Liver (tissue), 9 donors: ENCODE results near the gene BEST1. TPM values are rescaled to one million over a fixed set of nuclear protein-coding genes. Genes with fewer than 3 reads are reported as not detected.
A peak's percentile ranks its signal among the peaks of the same experiment; 100 is the strongest.

ENCODE experiments used
- DNase-seq: peaks from one replicate; pipeline ENCODE4 v3.0.0-alpha.2; 2017; ENCODE audit warnings: low spot score
- H3K27ac ChIP-seq, 2 donors: one replicate each; pipeline ENCODE4 v1.7.0; 2013; ENCODE audit warnings: inconsistent platforms in 2 of 2, low read length in 2 of 2, control low read depth in 1 of 2, low read depth in 1 of 2, mild to moderate bottlenecking in 1 of 2
- H3K27me3 ChIP-seq, 4 donors: one replicate each; pipeline versions ENCODE4 v1.6.1 to v1.7.0; 2013; ENCODE audit warnings: low read length in 3 of 4, inconsistent platforms in 1 of 4, mild to moderate bottlenecking in 1 of 4, moderate library complexity in 1 of 4; ENCODE audit not compliant: control insufficient read depth in 4 of 4, insufficient read depth in 4 of 4
- H3K36me3 ChIP-seq, 4 donors: one replicate each; pipeline versions ENCODE4 v1.6.1 to v1.7.0; 2013; ENCODE audit warnings: low read length in 3 of 4, mild to moderate bottlenecking in 3 of 4, low read depth in 1 of 4, moderate library complexity in 1 of 4; ENCODE audit not compliant: control insufficient read depth in 4 of 4, insufficient read depth in 3 of 4
- H3K4me1 ChIP-seq, 4 donors: one replicate each; pipeline versions ENCODE4 v1.6.1 to v1.7.0; 2013; ENCODE audit warnings: low read length in 3 of 4, mild to moderate bottlenecking in 3 of 4, moderate library complexity in 1 of 4; ENCODE audit not compliant: control insufficient read depth in 4 of 4, insufficient read depth in 4 of 4
- H3K4me3 ChIP-seq, 3 donors: one replicate each; pipeline versions ENCODE4 v1.6.1 to v1.7.0; 2013; ENCODE audit warnings: low read length in 3 of 3, control low read depth in 1 of 3, low read depth in 1 of 3, mild to moderate bottlenecking in 1 of 3
- H3K9ac ChIP-seq, 2 donors: one replicate each; pipeline ENCODE4 v1.7.0; 2013; ENCODE audit warnings: low read length in 2 of 2, mild to moderate bottlenecking in 2 of 2, moderate library complexity in 2 of 2, control low read depth in 1 of 2, low read depth in 1 of 2
- H3K9me3 ChIP-seq, 4 donors: one replicate each; pipeline versions ENCODE4 v1.6.1 to v1.7.0; 2013; ENCODE audit warnings: low read length in 3 of 4; ENCODE audit not compliant: control insufficient read depth in 4 of 4
- FOXA2 ChIP-seq: IDR thresholded peaks from 2 replicates; pipeline ENCODE4 v1.6.1; 2016; ENCODE audit warnings: antibody characterized with exemption
- GABPA ChIP-seq, 2 donors: IDR thresholded peaks in 1 of 2; conservative IDR thresholded peaks in 1 of 2; 2 replicates each; pipeline ENCODE4 v1.6.1; 2016; ENCODE audit warnings: antibody characterized with exemption in 2 of 2, mild to moderate bottlenecking in 1 of 2, moderate library complexity in 1 of 2
- HNF4G ChIP-seq: IDR thresholded peaks from 2 replicates; pipeline ENCODE4 v1.6.1; 2016; ENCODE audit warnings: antibody characterized with exemption
- JUND ChIP-seq, 2 donors: IDR thresholded peaks; 2 replicates each; pipeline ENCODE4 v1.6.1; 2016; ENCODE audit warnings: antibody characterized with exemption in 2 of 2
- NR2F2 ChIP-seq: IDR thresholded peaks from 2 replicates; pipeline ENCODE4 v1.6.1; 2016; ENCODE audit warnings: antibody characterized with exemption
- RAD21 ChIP-seq, 2 donors: IDR thresholded peaks; 2 replicates each; pipeline ENCODE4 v1.6.1; 2016; ENCODE audit warnings: antibody characterized with exemption in 2 of 2, mild to moderate bottlenecking in 2 of 2
- RXRA ChIP-seq, 2 donors: IDR thresholded peaks; 2 replicates each; pipeline ENCODE4 v1.6.1; 2017 to 2018; ENCODE audit warnings: antibody characterized with exemption in 2 of 2, mild to moderate bottlenecking in 1 of 2
- SP1 ChIP-seq: IDR thresholded peaks from 2 replicates; pipeline ENCODE4 v1.6.1; 2018; ENCODE audit warnings: antibody characterized with exemption, mild to moderate bottlenecking
- TAF1 ChIP-seq: conservative IDR thresholded peaks from 2 replicates; pipeline ENCODE4 v1.6.1; 2016; ENCODE audit warnings: antibody characterized with exemption, mild to moderate bottlenecking
- WGBS: extraction: QIAGEN DNeasy Blood & Tissue Kit; methylation state at CpG from one replicate; pipeline ENCODE4 v1.1.7; 2013; 5-methylcytosine and 5-hydroxymethylcytosine counted together
- polyA plus RNA-seq, 2 donors: library from polyadenylated mRNA; stranded (reverse) in 1 of 2; unstranded in 1 of 2; fragments of 200-250 nt in 1 of 2; fragments of >200 nt in 1 of 2; fragmentation: Nextera tagmentation in 1 of 2; extraction: Ambion mirVana in 1 of 2; gene quantifications; one replicate each; pipeline versions ENCODE4 v1.2.1 to v1.2.3, GENCODE V29; 2013 to 2015
- total RNA-seq, 2 donors: library from RNA; depleted of rRNA; stranded (reverse); fragments of >200 nt; gene quantifications; one replicate each; pipeline ENCODE4 v1.2.3, GENCODE V29; 2014
- TF ChIP-seq, protein P1 (sequence below): IDR thresholded peaks from 2 replicates; pipeline ENCODE4 v1.6.1; 2016; ENCODE audit warnings: antibody characterized with exemption, mild to moderate bottlenecking
- TF ChIP-seq, protein P2 (sequence below): IDR thresholded peaks from 2 replicates; pipeline ENCODE4 v1.6.1; 2016; ENCODE audit warnings: antibody characterized with exemption
- TF ChIP-seq, protein P3 (sequence below): fragments of 150-350 bp; IDR thresholded peaks from 2 replicates; pipeline ENCODE4 v1.5.1; 2017; ENCODE audit warnings: improper control_type of control experiment, low read depth, low read length; ENCODE audit not compliant: missing input control
- TF ChIP-seq, protein P4 (sequence below): IDR thresholded peaks from 2 replicates; pipeline ENCODE4 v1.6.1; 2016; ENCODE audit warnings: antibody characterized with exemption
- donor health status: healthy.
- donor health status: healthy.
- donor health status: healthy.
- donor health status: healthy.
- donor health status: healthy.

Gene BEST1
- total and polyA plus RNA-seq, 4 donors = 0.22 to 1.6 (median 1.1) TPM

DNA sequence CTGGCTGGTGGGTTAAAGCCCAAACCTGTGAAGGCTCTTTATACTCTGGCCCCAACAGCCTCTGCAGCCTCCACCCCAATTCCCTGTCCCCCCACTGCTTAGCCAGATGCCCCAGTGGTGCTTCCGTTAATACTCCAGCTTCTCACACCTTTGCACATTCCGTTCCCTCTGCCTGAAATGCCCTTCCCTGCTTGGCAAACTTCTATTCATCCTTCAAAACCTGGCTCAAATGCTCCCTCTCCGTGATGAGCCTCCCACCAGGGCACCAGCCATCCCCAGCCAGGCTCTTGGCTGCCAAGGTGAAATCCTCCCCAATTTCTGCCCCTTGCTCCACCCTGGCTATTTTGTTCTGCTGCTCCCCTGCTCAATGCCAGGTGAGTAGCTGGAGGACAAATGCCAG, 46.3 kb upstream of the BEST1 start:
- TF ChIP-seq, protein P1, sequence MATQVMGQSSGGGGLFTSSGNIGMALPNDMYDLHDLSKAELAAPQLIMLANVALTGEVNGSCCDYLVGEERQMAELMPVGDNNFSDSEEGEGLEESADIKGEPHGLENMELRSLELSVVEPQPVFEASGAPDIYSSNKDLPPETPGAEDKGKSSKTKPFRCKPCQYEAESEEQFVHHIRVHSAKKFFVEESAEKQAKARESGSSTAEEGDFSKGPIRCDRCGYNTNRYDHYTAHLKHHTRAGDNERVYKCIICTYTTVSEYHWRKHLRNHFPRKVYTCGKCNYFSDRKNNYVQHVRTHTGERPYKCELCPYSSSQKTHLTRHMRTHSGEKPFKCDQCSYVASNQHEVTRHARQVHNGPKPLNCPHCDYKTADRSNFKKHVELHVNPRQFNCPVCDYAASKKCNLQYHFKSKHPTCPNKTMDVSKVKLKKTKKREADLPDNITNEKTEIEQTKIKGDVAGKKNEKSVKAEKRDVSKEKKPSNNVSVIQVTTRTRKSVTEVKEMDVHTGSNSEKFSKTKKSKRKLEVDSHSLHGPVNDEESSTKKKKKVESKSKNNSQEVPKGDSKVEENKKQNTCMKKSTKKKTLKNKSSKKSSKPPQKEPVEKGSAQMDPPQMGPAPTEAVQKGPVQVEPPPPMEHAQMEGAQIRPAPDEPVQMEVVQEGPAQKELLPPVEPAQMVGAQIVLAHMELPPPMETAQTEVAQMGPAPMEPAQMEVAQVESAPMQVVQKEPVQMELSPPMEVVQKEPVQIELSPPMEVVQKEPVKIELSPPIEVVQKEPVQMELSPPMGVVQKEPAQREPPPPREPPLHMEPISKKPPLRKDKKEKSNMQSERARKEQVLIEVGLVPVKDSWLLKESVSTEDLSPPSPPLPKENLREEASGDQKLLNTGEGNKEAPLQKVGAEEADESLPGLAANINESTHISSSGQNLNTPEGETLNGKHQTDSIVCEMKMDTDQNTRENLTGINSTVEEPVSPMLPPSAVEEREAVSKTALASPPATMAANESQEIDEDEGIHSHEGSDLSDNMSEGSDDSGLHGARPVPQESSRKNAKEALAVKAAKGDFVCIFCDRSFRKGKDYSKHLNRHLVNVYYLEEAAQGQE = no peak
- no peak for TF ChIP-seq JUND (IDR thresholded peaks at IDR 0.05)
- no peak for TF ChIP-seq TAF1
- H3K4me1 ChIP-seq = peaks cover 0 to 9% (median under 1%) of the 10 kb centered on the region in 4 donors
- H3K9me3 ChIP-seq = no peaks in the 10 kb centered on the region
- no peaks in the 10 kb centered on the region for H3K36me3 ChIP-seq
- no peaks in the 10 kb centered on the region for H3K27me3 ChIP-seq
- DNase-seq = no peak
- no peak overlapping the region for H3K27ac ChIP-seq
- H3K9ac ChIP-seq = no peak overlapping the region
- WGBS = 92% methylated on average over 3 of the region's 3 CpGs
- H3K4me3 ChIP-seq = peak overlapping the region in 1 of 3 donors; percentile 34

DNA sequence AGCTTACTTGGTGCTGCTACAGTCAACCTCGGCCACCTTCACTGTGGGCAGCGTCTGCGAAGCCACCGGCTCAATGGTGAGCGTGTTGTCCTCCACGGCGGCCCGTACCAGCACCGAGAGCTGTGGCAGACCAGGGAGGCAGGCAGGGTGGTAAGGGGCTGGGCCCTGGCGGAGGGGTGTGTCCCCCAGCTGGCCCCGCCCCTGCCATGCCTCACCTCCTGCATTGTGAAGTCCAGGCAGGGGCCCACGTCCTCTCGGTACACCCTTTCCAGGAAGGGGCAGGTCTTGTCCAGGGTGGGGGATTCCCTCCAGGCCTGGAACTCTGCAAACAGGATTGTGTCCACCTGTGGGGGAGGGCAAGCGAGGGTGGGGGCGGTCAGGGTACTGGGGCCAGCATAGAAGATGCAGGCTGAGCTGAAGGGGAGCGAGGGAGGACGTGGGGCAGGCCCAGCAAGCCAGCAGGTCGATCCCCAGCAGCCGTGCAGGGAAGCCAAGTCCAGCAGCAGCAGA, 45.6 kb upstream of the BEST1 start:
- Histone ChIP-seq H3K36me3 (no peaks in the 10 kb centered on the region), H3K27ac (no peak overlapping the region), H3K4me3 (peak overlapping the region in 2 of 3 donors; percentile 4 to 34), H3K9me3 (no peaks in the 10 kb centered on the region), H3K4me1 (peaks cover 0 to 5% (median 0%) of the 10 kb centered on the region in 4 donors), H3K27me3 (no peaks in the 10 kb centered on the region), H3K9ac (peak overlapping the region in 1 of 2 donors; percentile 37)
- TF ChIP-seq RXRA (IDR thresholded peaks at IDR 0.05) (no peak), SP1 (peak; percentile 35)
- DNase-seq = no peak
- WGBS = 41% methylated on average over 19 of the region's 19 CpGs

DNA sequence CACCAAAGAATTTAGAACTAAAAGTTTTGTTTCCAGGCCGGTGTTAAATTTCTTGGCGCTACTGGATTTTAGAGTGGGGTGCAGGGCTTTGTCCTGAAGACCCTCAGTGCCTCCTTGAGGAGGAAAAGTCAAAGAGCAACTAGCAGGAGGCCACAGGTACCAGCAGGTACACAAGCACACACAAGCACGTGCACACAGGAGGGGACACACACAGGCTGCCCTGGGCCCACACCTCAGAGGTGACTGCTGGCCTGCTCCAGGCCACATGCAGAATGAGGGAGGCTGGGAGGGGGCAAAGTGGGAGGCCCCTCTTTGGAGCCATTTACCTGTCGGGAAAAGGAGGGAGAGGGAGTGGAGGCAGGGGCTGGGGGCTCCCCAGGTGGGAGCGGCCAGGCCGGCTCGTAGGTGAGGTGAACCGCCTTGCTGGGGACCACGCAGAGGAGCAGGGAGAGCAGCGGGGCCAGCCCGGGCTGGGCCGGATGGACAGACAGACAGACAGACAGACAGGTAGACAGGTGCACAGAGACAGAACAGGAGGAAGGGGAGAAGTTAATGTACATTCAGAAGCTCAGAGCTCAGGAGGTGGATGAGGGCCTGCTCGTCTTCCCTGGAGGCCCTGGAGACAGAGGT, 45.0 kb upstream of the BEST1 start:
- no peak for DNase-seq
- Histone ChIP-seq H3K4me1 (peaks cover 0 to 5% (median 0%) of the 10 kb centered on the region in 4 donors), H3K36me3 (no peaks in the 10 kb centered on the region), H3K27me3 (no peaks in the 10 kb centered on the region), H3K9ac (no peak overlapping the region), H3K27ac (no peak overlapping the region), H3K4me3 (no peak overlapping the region), H3K9me3 (no peaks in the 10 kb centered on the region)
- TF ChIP-seq NR2F2 (no peak), RXRA (IDR thresholded peaks at IDR 0.05) (no peak), RAD21 (IDR thresholded peaks at IDR 0.05) (no peak), SP1 (no peak), GABPA (IDR thresholded peaks at IDR 0.05 in 1 of 2, conservative IDR thresholded peaks at IDR 0.05 in 1 of 2) (no peak), HNF4G (no peak), TAF1 (no peak), JUND (IDR thresholded peaks at IDR 0.05) (no peak), FOXA2 (no peak)
- TF ChIP-seq, protein P2, sequence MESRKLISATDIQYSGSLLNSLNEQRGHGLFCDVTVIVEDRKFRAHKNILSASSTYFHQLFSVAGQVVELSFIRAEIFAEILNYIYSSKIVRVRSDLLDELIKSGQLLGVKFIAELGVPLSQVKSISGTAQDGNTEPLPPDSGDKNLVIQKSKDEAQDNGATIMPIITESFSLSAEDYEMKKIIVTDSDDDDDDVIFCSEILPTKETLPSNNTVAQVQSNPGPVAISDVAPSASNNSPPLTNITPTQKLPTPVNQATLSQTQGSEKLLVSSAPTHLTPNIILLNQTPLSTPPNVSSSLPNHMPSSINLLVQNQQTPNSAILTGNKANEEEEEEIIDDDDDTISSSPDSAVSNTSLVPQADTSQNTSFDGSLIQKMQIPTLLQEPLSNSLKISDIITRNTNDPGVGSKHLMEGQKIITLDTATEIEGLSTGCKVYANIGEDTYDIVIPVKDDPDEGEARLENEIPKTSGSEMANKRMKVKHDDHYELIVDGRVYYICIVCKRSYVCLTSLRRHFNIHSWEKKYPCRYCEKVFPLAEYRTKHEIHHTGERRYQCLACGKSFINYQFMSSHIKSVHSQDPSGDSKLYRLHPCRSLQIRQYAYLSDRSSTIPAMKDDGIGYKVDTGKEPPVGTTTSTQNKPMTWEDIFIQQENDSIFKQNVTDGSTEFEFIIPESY = no peak
- TF ChIP-seq, protein P3, sequence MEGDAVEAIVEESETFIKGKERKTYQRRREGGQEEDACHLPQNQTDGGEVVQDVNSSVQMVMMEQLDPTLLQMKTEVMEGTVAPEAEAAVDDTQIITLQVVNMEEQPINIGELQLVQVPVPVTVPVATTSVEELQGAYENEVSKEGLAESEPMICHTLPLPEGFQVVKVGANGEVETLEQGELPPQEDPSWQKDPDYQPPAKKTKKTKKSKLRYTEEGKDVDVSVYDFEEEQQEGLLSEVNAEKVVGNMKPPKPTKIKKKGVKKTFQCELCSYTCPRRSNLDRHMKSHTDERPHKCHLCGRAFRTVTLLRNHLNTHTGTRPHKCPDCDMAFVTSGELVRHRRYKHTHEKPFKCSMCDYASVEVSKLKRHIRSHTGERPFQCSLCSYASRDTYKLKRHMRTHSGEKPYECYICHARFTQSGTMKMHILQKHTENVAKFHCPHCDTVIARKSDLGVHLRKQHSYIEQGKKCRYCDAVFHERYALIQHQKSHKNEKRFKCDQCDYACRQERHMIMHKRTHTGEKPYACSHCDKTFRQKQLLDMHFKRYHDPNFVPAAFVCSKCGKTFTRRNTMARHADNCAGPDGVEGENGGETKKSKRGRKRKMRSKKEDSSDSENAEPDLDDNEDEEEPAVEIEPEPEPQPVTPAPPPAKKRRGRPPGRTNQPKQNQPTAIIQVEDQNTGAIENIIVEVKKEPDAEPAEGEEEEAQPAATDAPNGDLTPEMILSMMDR = no peak
- TF ChIP-seq, protein P4, sequence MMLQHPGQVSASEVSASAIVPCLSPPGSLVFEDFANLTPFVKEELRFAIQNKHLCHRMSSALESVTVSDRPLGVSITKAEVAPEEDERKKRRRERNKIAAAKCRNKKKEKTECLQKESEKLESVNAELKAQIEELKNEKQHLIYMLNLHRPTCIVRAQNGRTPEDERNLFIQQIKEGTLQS = no peak
- TF ChIP-seq, protein P1 = no peak
- 90% methylated on average over 13 of the region's 13 CpGs for WGBS
